Breast epithelium (tissue), 4 donors: ENCODE results near the gene ARL5A. TPM values are rescaled to one million over a fixed set of nuclear protein-coding genes. Genes with fewer than 3 reads are reported as not detected.

Source experiments
- DNase-seq, 2 donors: peaks; one replicate each; pipeline ENCODE4 v3.0.0-alpha.2; 2019; ENCODE audit warnings: low spot score in 2 of 2
- H3K27ac ChIP-seq, 2 donors: fragments of 200-600 bp; sonication (generic) in 1 of 2; one replicate each; pipeline ENCODE4 v1.5.1; 2016 to 2019; ENCODE audit warnings: mild to moderate bottlenecking in 1 of 2
- H3K27me3 ChIP-seq, 2 donors: fragments of 200-600 bp; sonication (generic) in 1 of 2; one replicate each; pipeline versions ENCODE4 v1.5.1 to v1.6.0; 2017 to 2019; ENCODE audit warnings: control low read depth in 1 of 2, mild to moderate bottlenecking in 1 of 2
- H3K36me3 ChIP-seq: fragments of 200-600 bp; one replicate; pipeline ENCODE4 v1.5.1; 2019
- H3K4me1 ChIP-seq, 2 donors: fragments of 200-600 bp; sonication (generic); one replicate each; pipeline ENCODE4 v1.5.1; 2016 to 2019; ENCODE audit warnings: control low read depth in 1 of 2
- H3K4me3 ChIP-seq, 3 donors: fragments of 200-600 bp; sonication (generic); 1 replicate in 2 of 3; 2 replicates in 1 of 3; pipeline ENCODE4 v1.5.1; 2016 to 2019; ENCODE audit warnings: mild to moderate bottlenecking in 3 of 3, moderate library complexity in 2 of 3
- H3K9me3 ChIP-seq, 2 donors: fragments of 200-600 bp; sonication (generic) in 1 of 2; one replicate each; pipeline ENCODE4 v1.5.1; 2016 to 2019; ENCODE audit warnings: control low read depth in 1 of 2
- POLR2A ChIP-seq: fragments of 450-650 bp; IDR thresholded peaks from one replicate; pipeline ENCODE4 v1.6.1; 2016; ENCODE audit warnings: antibody characterized with exemption, mild to moderate bottlenecking, moderate library complexity
- POLR2AphosphoS5 ChIP-seq, 3 donors: sonication (generic); formaldehyde crosslinking; IDR thresholded peaks; one replicate each; pipeline ENCODE4 v1.6.1; 2017; ENCODE audit warnings: antibody characterized with exemption in 3 of 3
- intact Hi-C: fragments of 100-400 bp; cut with DNase I; formaldehyde crosslinking; loops from one replicate; pipeline ENCODE4 v1.15.1; 2023; ENCODE audit warnings: low total_unique reads
- total RNA-seq, 3 donors: library from RNA; depleted of rRNA; stranded (reverse); fragments of >200 nt; gene quantifications; one replicate each; pipeline ENCODE4 v1.1.0, GENCODE V29; 2016
- TF ChIP-seq, protein P1 (sequence below), 3 donors: fragments of 450-650 bp; IDR thresholded peaks; one replicate each; pipeline ENCODE4 v1.5.1; 2016 to 2017; ENCODE audit warnings: antibody characterized with exemption in 3 of 3, mild to moderate bottlenecking in 3 of 3, moderate library complexity in 3 of 3

Gene ARL5A
- total RNA-seq, 3 donors from 2014 or later, result 43.2 to 63.1 (median 45.6) TPM

GRCh38 chr2:151757861-151758260 is 70.4 kb downstream of the ARL5A start:
- no peak for TF ChIP-seq POLR2AphosphoS5 (IDR thresholded peaks at IDR 0.05)
- no peak for DNase-seq
- no peaks in the 10 kb centered on the region for H3K4me1 ChIP-seq
- no peak overlapping the region for H3K27ac ChIP-seq
- no peaks in the 10 kb centered on the region for H3K27me3 ChIP-seq
- no peaks in the 10 kb centered on the region for H3K36me3 ChIP-seq
- H3K4me3 ChIP-seq, result no peak overlapping the region
- intact Hi-C loops, result no loop called here
- no peaks in the 10 kb centered on the region for H3K9me3 ChIP-seq

DNA sequence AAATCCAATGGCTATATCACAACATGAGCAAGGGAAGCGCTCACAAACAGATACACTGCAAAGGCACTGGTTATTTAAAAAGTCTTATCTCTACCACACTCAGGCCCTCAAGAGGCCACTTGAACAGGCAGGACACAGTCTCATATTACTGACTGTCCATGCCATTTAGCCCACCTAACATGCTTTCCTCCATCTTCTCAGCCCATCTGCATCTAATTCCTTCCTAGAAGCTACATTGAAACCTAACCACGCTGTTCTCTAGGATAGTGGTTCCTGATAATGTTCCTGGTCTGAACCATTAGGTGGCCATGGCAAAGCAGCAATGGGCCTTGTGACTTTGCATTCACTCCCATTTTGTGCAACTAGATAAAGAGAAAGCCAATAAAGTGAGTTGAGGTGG is 71.4 kb downstream of the ARL5A start:
- H3K27me3 ChIP-seq, result no peaks in the 10 kb centered on the region
- intact Hi-C loops, result no loop called here
- H3K27ac ChIP-seq, result no peak overlapping the region
- TF ChIP-seq POLR2AphosphoS5 (IDR thresholded peaks at IDR 0.05) (no peak), POLR2A (no peak)
- TF ChIP-seq, protein P1, sequence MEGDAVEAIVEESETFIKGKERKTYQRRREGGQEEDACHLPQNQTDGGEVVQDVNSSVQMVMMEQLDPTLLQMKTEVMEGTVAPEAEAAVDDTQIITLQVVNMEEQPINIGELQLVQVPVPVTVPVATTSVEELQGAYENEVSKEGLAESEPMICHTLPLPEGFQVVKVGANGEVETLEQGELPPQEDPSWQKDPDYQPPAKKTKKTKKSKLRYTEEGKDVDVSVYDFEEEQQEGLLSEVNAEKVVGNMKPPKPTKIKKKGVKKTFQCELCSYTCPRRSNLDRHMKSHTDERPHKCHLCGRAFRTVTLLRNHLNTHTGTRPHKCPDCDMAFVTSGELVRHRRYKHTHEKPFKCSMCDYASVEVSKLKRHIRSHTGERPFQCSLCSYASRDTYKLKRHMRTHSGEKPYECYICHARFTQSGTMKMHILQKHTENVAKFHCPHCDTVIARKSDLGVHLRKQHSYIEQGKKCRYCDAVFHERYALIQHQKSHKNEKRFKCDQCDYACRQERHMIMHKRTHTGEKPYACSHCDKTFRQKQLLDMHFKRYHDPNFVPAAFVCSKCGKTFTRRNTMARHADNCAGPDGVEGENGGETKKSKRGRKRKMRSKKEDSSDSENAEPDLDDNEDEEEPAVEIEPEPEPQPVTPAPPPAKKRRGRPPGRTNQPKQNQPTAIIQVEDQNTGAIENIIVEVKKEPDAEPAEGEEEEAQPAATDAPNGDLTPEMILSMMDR (IDR thresholded peaks at IDR 0.05), result no peak
- no peaks in the 10 kb centered on the region for H3K36me3 ChIP-seq
- no peak for DNase-seq
- H3K4me1 ChIP-seq, result no peaks in the 10 kb centered on the region
- H3K4me3 ChIP-seq, result no peak overlapping the region
- no peaks in the 10 kb centered on the region for H3K9me3 ChIP-seq

- no peak for DNase-seq
- intact Hi-C loops, result no loop called here
- TF ChIP-seq, protein P1 (IDR thresholded peaks at IDR 0.05), result no peak
- TF ChIP-seq POLR2AphosphoS5 (IDR thresholded peaks at IDR 0.05), result no peak
- TF ChIP-seq POLR2A, result no peak
Observed at GRCh38 chr2:151754253-151754897, 73.8 kb downstream of the ARL5A start.

GRCh38 chr2:151753540-151753939 is 74.7 kb downstream of the ARL5A start:
- H3K27me3 ChIP-seq, result no peaks in the 10 kb centered on the region
- no peaks in the 10 kb centered on the region for H3K4me1 ChIP-seq
- no peaks in the 10 kb centered on the region for H3K36me3 ChIP-seq
- intact Hi-C loops, result no loop called here
- no peak for TF ChIP-seq POLR2A
- TF ChIP-seq, protein P1 (IDR thresholded peaks at IDR 0.05), result no peak
- TF ChIP-seq POLR2AphosphoS5 (IDR thresholded peaks at IDR 0.05), result no peak
- H3K9me3 ChIP-seq, result no peaks in the 10 kb centered on the region
- H3K27ac ChIP-seq, result no peak overlapping the region
- DNase-seq, result no peak
- no peak overlapping the region for H3K4me3 ChIP-seq

More at GRCh38 chr2:151754253-151754897, 73.8 kb downstream of the ARL5A start:
- Histone ChIP-seq H3K4me3 (no peak overlapping the region), H3K9me3 (no peaks in the 10 kb centered on the region), H3K27me3 (no peaks in the 10 kb centered on the region), H3K36me3 (no peaks in the 10 kb centered on the region), H3K27ac (no peak overlapping the region), H3K4me1 (no peaks in the 10 kb centered on the region)

Other genes with a start within 250 kb of the ARL5A start
- gene NEB, start 93.9 kb downstream of the ARL5A start, total RNA-seq, result 1 to 10 TPM; 2.0 to 2.8 (median 2.6) TPM